Heart left ventricle (tissue), 13 donors: ENCODE measurements around the gene CDX2.

ENCODE experiments used
- CTCF ChIP-seq, 12 donors: fragments of 200-600 bp; sonication (generic) in 4 of 12; IDR thresholded peaks; one replicate each; pipeline versions ENCODE4 v1.5.0 to v1.8.0; 2018 to 2022; ENCODE audit warnings: antibody characterized with exemption in 12 of 12, mild to moderate bottlenecking in 5 of 12
- POLR2A ChIP-seq, 2 donors: fragments of 450-650 bp; IDR thresholded peaks; one replicate each; pipeline ENCODE4 v1.6.1; 2017; ENCODE audit warnings: antibody characterized with exemption in 2 of 2, mild to moderate bottlenecking in 2 of 2, moderate library complexity in 2 of 2
- donor health status: ischemic (EF 13 %, LVEDD 7.1; RV severe dilation, severe dysfunction).
- donor health status: DM: no; HTN: yes; CAD: no.
- donor health status: DM: no; HTN: no; CAD: no.
- donor health status: ischemic (EF 25% LVEDD 6.9; RV normal size, moderate dysfunction).
- donor health status: ischemic (EF 25% LVEDD 5.7; RV mildly dilated, moderate dysfunction).
- donor health status: ischemic (EF 35%, LVEDD 5.7; RV mildly dilated, moderate dysfunction).
- donor health status: nonischemic (EF 11% LVEDD 7.7; RV severe dilation, severe dysfunction).
- donor health status: DM: yes; HTN: yes; CAD: no.
- donor health status: PGD.
- donor health status: ischemic (EF 29% LVEDD 5.4; RV normal size, mild dysfunction).
- donor health status: nonischemic (EF 23%, LVEDD 6.1; RV moderate dilation, normal function).

- TF ChIP-seq CTCF (IDR thresholded peaks at IDR 0.05): no peak
- TF ChIP-seq POLR2A (IDR thresholded peaks at IDR 0.05): no peak
Observed at GRCh38 chr13:27966641-27967202, 2.4 kb downstream of the CDX2 start.
